Activated B cell treated with CpG ODN at 0.5 μM for 24 hours (primary cell): ENCODE results near the gene CT47A1. TPM values are rescaled to one million over a fixed set of nuclear protein-coding genes. Genes with fewer than 3 reads are reported as not detected.
"Not testable (repeated sequence)": the region's sequence is repeated elsewhere in the genome, so short reads cannot be mapped to it uniquely, and the experiment has no call there.

ENCODE experiments used
- ATAC-seq: fragments of 200-7000 bp; cut with Tn5 transposase; one replicate; pipeline ENCODE4 v1.10.0; 2021; ENCODE audit warnings: low read depth, mild to moderate bottlenecking, moderate library complexity
- CTCF ChIA-PET: fragments of 350-600 bp; sonication (Branson Sonifier 250); formaldehyde crosslinking; loops from one replicate; lab custom pipeline; 2021; ENCODE audit warnings: antibody characterized with exemption; lab: Charles Lee
- POLR2A ChIA-PET: fragments of 350-600 bp; sonication (Branson Sonifier 250); formaldehyde crosslinking; loops from one replicate; lab custom pipeline; 2021; ENCODE audit warnings: antibody characterized with exemption; lab: Charles Lee
- DNase-seq: peaks from one replicate; pipeline ENCODE4 v3.0.0; 2022
- H3K27ac Mint-ChIP-seq: one replicate; pipeline ENCODE4 v1.8.0; 2020; ENCODE audit warnings: mixed read lengths
- H3K27me3 Mint-ChIP-seq: one replicate; pipeline ENCODE4 v1.8.0; 2021; ENCODE audit warnings: mixed read lengths
- H3K36me3 Mint-ChIP-seq: one replicate; pipeline ENCODE4 v1.8.0; 2021; ENCODE audit warnings: low read depth, mixed read lengths
- H3K4me1 Mint-ChIP-seq: one replicate; pipeline ENCODE4 v1.8.0; 2021; ENCODE audit warnings: mixed read lengths
- H3K4me3 Mint-ChIP-seq: one replicate; pipeline ENCODE4 v1.8.0; 2020; ENCODE audit warnings: mild to moderate bottlenecking, mixed read lengths
- H3K9me3 Mint-ChIP-seq: one replicate; pipeline ENCODE4 v1.8.0; 2020; ENCODE audit warnings: mixed read lengths
- intact Hi-C: fragments of 100-400 bp; cut with micrococcal nuclease; formaldehyde crosslinking; loops from one replicate; pipeline ENCODE4 v1.15.1; 2024
- total RNA-seq: library from RNA; stranded (reverse); gene quantifications from 2 replicates; pipeline ENCODE4 v1.2.3, GENCODE V29; 2022
- TF ChIP-seq, protein P1 (sequence below): fragments of 200-600 bp; IDR thresholded peaks from one replicate; pipeline ENCODE4 v1.8.0; 2022; ENCODE audit warnings: antibody characterized with exemption, mild to moderate bottlenecking

CT47A1 gene
- total RNA-seq, result not detected in 2 replicates

DNA sequence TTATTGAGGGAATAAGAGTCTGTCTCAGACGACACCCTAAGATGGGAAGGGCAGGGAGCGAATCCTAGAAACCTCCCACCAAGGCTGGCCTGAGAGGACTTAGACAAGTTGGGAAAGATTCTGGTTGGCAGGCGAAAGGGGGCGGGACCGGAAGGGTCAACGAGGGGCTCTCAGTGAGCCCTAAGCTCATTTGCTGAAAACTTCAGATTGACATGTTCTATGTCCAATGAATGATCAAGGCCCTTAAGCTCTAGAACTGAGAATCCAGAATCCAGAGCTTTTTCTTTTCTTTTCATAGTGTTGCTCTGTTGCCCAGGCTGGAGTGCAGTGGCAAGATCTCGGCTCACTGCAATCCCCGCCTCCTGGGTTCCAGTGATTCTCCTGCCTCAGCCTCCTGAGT lies at the start of gene CT47A1:
TSS of gene CT47A1 (minus strand) at position 101 of the 400 bp plus-strand sequence. CDS start 231 bp downstream, outside the sequence.
- H3K4me3 Mint-ChIP-seq, H3K36me3 Mint-ChIP-seq, H3K9me3 Mint-ChIP-seq, CTCF ChIA-PET, intact Hi-C loops, POLR2A ChIA-PET, ATAC-seq, H3K27ac Mint-ChIP-seq, DNase-seq, H3K27me3 Mint-ChIP-seq, H3K4me1 Mint-ChIP-seq: not testable (repeated sequence)

DNA sequence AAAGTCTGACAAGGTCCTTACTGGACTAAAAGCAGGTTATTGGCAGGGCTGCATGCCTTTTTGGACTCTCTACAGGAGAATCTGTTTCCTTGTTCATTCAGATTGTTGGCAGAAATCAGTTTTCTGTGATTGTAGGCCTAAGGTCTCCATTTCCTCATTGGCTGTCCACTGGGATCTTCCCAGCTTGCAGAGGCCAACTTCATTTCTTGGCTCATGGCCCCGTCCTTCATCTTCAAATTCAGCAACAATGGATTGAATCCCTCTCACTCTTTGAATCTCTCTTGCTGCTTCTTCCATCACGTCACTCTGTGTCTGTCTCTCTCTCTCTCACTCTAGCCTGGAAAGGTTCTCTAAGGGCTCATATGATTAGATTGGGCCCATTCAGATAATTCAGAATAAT lies 47.0 kb upstream of the CT47A1 start:
- H3K27me3 Mint-ChIP-seq, result peaks cover 6% of the 10 kb centered on the region
- no peak overlapping the region for H3K27ac Mint-ChIP-seq
- H3K36me3 Mint-ChIP-seq, result no peaks in the 10 kb centered on the region
- ChIA-PET POLR2A (no interaction called here), CTCF (no interaction called here)
- TF ChIP-seq, protein P1, sequence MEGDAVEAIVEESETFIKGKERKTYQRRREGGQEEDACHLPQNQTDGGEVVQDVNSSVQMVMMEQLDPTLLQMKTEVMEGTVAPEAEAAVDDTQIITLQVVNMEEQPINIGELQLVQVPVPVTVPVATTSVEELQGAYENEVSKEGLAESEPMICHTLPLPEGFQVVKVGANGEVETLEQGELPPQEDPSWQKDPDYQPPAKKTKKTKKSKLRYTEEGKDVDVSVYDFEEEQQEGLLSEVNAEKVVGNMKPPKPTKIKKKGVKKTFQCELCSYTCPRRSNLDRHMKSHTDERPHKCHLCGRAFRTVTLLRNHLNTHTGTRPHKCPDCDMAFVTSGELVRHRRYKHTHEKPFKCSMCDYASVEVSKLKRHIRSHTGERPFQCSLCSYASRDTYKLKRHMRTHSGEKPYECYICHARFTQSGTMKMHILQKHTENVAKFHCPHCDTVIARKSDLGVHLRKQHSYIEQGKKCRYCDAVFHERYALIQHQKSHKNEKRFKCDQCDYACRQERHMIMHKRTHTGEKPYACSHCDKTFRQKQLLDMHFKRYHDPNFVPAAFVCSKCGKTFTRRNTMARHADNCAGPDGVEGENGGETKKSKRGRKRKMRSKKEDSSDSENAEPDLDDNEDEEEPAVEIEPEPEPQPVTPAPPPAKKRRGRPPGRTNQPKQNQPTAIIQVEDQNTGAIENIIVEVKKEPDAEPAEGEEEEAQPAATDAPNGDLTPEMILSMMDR, result no peak
- H3K4me3 Mint-ChIP-seq, result no peak overlapping the region
- no peaks in the 10 kb centered on the region for H3K4me1 Mint-ChIP-seq
- intact Hi-C loops, result no loop called here
- DNase-seq (no peak), ATAC-seq (no peak)
- H3K9me3 Mint-ChIP-seq, result no peaks in the 10 kb centered on the region

DNA sequence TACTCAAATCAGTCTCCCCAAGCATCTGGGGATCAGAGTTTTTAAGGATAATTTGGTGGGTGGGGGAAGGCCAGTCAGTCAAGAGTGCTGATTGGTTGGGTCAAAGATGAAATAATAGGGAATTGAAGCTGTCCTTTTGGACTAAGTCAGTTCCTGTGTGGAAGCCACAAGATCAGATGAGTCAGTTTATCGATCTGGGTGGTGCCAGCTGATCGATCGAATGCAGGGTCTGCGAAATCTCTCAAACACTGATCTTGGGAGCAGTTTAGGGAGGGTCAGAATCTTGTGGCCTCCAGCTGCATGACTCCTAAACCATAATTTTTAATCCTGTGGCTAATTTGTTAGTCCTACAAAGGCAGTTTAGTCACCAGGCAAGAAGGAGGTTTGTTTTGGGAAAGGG lies 44.5 kb upstream of the CT47A1 start:
- intact Hi-C loops, result no loop called here
- H3K4me1 Mint-ChIP-seq, result no peaks in the 10 kb centered on the region
- no peak overlapping the region for H3K27ac Mint-ChIP-seq
- DNase-seq (no peak), ATAC-seq (no peak)
- no peak overlapping the region for H3K4me3 Mint-ChIP-seq
- ChIA-PET POLR2A (no interaction called here), CTCF (no interaction called here)
- TF ChIP-seq, protein P1, result no peak
- H3K9me3 Mint-ChIP-seq, result no peaks in the 10 kb centered on the region
- peaks cover 6% of the 10 kb centered on the region for H3K27me3 Mint-ChIP-seq
- H3K36me3 Mint-ChIP-seq, result no peaks in the 10 kb centered on the region

DNA sequence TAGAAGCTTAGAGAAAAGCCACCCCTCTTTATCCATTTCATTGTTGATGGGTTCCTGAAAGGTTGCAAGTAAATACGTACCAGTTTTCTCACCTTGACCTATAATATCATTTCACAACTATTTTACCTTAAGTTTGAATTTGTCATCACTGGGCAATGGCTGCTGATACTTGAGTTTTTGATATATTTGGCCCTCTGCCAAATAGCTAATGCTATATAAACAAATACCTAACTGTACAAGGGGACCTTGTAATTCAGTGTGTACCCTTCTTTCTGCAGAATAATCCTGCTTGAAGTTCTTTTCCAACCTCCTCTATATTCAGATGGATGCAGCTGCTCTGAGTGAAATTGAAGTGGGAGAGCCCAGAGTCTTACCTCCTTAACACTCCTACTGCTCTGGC lies 42.9 kb upstream of the CT47A1 start:
- no peaks in the 10 kb centered on the region for H3K36me3 Mint-ChIP-seq
- CTCF ChIA-PET, result no interaction called here
- H3K9me3 Mint-ChIP-seq, result no peaks in the 10 kb centered on the region
- peaks cover 6% of the 10 kb centered on the region for H3K27me3 Mint-ChIP-seq
- POLR2A ChIA-PET, result no interaction called here
- no peak for DNase-seq
- TF ChIP-seq, protein P1, result no peak
- H3K4me3 Mint-ChIP-seq, result no peak overlapping the region
- ATAC-seq, result no peak
- intact Hi-C loops, result no loop called here
- no peak overlapping the region for H3K27ac Mint-ChIP-seq
- no peaks in the 10 kb centered on the region for H3K4me1 Mint-ChIP-seq

DNA sequence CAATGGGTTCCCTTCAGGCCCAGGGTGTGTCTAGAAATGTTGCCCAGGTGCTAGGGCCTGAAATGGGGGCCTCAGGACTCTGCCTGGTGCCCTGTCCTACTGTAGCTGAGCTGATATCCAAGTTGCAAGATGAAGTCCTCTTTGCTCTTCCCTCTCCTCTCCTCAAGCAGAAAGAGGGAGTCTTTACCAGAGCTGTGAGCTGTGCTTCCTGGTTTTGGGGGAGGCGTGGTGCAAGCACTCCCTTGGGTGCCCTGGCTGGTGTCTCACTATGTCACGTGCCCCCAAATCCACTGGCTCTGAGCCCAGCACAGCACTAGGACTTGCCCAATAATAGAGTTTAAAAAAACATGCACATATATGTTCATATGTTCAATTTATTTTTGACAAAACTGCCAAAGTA lies 29.3 kb upstream of the CT47A1 start:
- DNase-seq (no peak), ATAC-seq (no peak)
- no peaks in the 10 kb centered on the region for H3K27me3 Mint-ChIP-seq
- no peak overlapping the region for H3K27ac Mint-ChIP-seq
- H3K4me1 Mint-ChIP-seq, result no peaks in the 10 kb centered on the region
- TF ChIP-seq, protein P1, result no peak
- intact Hi-C loops, result no loop called here
- POLR2A ChIA-PET, result no interaction called here
- no peaks in the 10 kb centered on the region for H3K9me3 Mint-ChIP-seq
- H3K4me3 Mint-ChIP-seq, result no peak overlapping the region
- H3K36me3 Mint-ChIP-seq, result no peaks in the 10 kb centered on the region
- CTCF ChIA-PET, result no interaction called here

DNA sequence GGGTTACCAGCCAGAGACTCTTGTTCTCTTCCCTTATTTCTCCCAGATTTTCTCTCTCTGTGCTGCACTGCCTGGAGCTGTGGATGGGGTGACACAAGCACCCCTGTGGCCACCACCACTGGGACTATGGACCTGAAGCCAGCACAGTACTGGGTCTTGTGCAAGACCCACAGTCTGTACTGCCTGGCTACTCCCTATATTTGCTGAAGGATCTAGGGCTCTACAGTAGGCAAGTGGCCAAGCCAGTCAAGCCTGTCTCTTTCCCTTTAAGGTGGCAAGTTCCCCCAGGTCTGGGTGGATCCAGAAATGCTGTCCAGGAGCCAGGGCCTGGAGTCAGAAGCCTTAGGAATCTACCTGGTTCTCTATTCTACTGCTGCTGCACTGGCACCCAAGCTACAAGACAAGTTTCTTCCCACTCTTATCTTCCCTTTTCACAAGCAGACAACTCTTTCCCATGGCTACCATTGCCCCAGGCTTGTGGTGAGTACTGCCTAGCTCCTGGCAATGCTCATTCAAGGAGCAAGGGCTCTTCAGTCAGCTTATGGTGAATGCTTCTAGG lies 28.4 kb upstream of the CT47A1 start:
- no peaks in the 10 kb centered on the region for H3K9me3 Mint-ChIP-seq
- ATAC-seq (no peak), DNase-seq (no peak)
- intact Hi-C loops, result no loop called here
- ChIA-PET POLR2A (no interaction called here), CTCF (no interaction called here)
- no peaks in the 10 kb centered on the region for H3K4me1 Mint-ChIP-seq
- no peaks in the 10 kb centered on the region for H3K36me3 Mint-ChIP-seq
- no peaks in the 10 kb centered on the region for H3K27me3 Mint-ChIP-seq
- TF ChIP-seq, protein P1, result no peak
- no peak overlapping the region for H3K4me3 Mint-ChIP-seq
- no peak overlapping the region for H3K27ac Mint-ChIP-seq
